Activated CD8-positive, alpha-beta memory T cell treated with anti-CD3 and anti-CD28 coated beads, Interleukin-2, amount 50 U/mL, for 1 hour (primary cell): ENCODE measurements around the gene BAIAP2.

Experiments used
- DNase-seq: peaks from one replicate; pipeline ENCODE4 v3.0.0-alpha.2; 2020; ENCODE audit errors: extremely low read depth

The BAIAP2 gene

GRCh38 chr17:81034779-81035520 is at the start of gene BAIAP2:
Gene BAIAP2, plus strand, starts transcription at chr17:81035151. Its CDS starts 104 bp downstream, at chr17:81035255.
- peak; percentile 98 for DNase-seq

- DNase-seq: no peak
Measured at GRCh38 chr17:80986046-80986445, 48.9 kb upstream of the BAIAP2 start.

- DNase-seq: no peak
Measured at GRCh38 chr17:80986816-80987475, 48.0 kb upstream of the BAIAP2 start.

- DNase-seq: no peak
Measured at GRCh38 chr17:80987941-80988461, 47.0 kb upstream of the BAIAP2 start.

- no peak for DNase-seq
Measured at GRCh38 chr17:80989586-80989913, 45.4 kb upstream of the BAIAP2 start.

- DNase-seq: no peak
Measured at GRCh38 chr17:80990921-80991644, 43.9 kb upstream of the BAIAP2 start.

- peak; percentile 34 for DNase-seq
Measured at GRCh38 chr17:80991645-80992076, 43.3 kb upstream of the BAIAP2 start, which contains the start of gene CHMP6. Gene CHMP6, plus strand, starts transcription at chr17:80991841. Its CDS starts 78 bp downstream, at chr17:80991919.

- no peak for DNase-seq
Measured at GRCh38 chr17:80992077-80992947, 42.6 kb upstream of the BAIAP2 start.

GRCh38 chr17:80992948-80993624 is 41.9 kb upstream of the BAIAP2 start:
- DNase-seq: no peak

- no peak for DNase-seq
Measured at GRCh38 chr17:80995131-80995530, 39.8 kb upstream of the BAIAP2 start.

GRCh38 chr17:80996422-80997305 is 38.3 kb upstream of the BAIAP2 start:
- DNase-seq: no peak

- no peak for DNase-seq
Measured at GRCh38 chr17:80997424-80998117, 37.4 kb upstream of the BAIAP2 start.

GRCh38 chr17:80998118-80998747 is 36.7 kb upstream of the BAIAP2 start:
- no peak for DNase-seq

- DNase-seq: no peak
Measured at GRCh38 chr17:80998748-80999535, 36.0 kb upstream of the BAIAP2 start.

GRCh38 chr17:80999536-81000333 is 35.2 kb upstream of the BAIAP2 start:
- no peak for DNase-seq

GRCh38 chr17:81000334-81000630 is 34.7 kb upstream of the BAIAP2 start:
- DNase-seq: no peak

GRCh38 chr17:81000631-81001357 is 34.2 kb upstream of the BAIAP2 start:
- no peak for DNase-seq
